HG02763 (cell line): ENCODE data around the gene CCDC154.
"Not testable (repeated sequence)": the region's sequence is repeated elsewhere in the genome, so short reads cannot be mapped to it uniquely, and the experiment has no call there.

Source experiments
- ATAC-seq: cut with Tn5 transposase; IDR thresholded peaks from one replicate; pipeline ENCODE4 v1.9.1; 2021; ENCODE audit warnings: mild to moderate bottlenecking, moderate library complexity; ENCODE audit not compliant: unreplicated experiment

CCDC154 gene

DNA sequence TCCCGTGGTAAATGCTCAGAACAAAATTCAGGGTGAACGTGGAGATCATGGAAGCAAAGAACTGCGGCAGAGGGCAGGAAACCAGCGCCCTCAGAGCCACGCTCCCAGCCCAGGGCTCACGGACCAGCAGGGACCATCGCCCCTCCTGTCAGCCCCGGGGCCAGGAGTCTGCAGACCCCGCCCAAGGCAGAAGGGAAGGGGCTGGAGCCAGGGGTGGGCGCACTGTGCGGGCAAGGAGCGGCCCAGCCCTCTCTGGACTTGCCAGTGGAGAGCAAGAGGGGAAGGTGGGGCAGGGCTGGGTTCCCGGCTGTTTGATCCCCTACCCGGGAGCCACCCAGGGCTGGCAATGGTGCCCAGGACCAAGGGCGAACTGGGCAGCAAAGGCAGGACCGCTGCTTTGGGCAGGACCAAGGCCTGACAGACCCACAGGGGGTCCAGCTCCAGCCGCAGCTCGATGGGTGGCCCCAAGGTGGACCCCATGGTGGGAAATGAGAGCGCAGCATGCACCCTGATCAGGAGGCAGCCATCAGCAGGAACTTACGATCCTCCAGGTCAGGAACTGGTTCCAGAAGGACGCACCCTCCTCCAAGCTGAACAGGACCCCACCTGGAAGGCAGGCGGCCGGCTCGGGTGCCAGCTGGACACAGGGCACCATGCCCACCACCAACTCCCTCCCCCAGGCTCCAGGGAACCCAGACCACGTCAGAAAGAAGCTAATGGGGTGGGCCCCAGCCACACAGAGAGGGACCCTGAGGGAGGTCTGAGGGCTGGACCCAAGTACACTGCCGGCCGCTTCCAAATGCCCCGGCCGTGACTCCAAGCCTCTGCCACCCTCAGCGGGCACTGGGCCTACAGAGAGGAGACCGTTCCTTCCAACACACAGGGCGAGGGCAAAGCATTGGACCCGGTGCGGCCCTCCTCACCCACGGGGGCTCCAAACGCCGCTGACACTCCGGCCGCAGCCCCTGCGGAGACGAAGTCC lies 11.1 kb upstream of the CCDC154 start:
- no peak for ATAC-seq

DNA sequence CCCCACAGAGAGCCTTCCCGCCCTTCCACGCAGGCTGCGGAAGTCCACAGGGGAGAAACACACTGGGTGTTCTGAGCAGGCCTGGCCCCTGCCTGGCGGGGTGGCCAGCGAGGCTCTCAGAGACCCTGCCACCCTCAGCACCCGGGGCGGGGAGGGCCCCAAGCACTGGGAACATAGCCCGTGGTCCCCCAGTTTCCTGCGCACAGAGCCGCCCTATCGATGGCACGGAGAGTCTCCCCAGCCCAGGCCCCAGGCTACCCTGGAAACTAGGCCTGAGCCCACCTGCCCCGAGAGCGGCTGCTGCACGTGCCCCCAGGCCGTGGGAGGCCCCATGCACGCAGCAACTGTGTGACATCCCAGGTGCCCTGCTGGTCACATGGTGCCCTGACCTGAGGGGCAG lies 10.2 kb upstream of the CCDC154 start:
- no peak for ATAC-seq

DNA sequence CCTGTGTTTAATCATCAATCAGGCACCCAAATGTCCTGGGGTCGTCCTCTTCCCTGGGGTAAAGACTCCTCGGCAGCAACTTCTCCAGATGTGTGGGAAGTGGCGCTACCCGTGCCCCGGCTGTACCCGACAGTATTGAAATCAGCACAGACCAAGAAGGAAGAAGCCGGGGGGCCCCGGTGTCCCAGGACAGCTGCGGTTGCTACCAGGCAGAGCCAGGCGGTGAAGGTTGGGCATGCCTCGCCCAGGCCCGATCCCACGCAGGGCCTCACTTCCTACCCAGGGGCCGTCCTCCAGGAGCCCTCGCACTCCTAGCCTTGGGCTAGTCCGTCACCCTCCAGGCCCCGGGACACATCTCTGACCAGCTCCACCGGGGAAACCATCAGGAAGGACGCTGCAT lies 9.0 kb upstream of the CCDC154 start:
- ATAC-seq: no peak

DNA sequence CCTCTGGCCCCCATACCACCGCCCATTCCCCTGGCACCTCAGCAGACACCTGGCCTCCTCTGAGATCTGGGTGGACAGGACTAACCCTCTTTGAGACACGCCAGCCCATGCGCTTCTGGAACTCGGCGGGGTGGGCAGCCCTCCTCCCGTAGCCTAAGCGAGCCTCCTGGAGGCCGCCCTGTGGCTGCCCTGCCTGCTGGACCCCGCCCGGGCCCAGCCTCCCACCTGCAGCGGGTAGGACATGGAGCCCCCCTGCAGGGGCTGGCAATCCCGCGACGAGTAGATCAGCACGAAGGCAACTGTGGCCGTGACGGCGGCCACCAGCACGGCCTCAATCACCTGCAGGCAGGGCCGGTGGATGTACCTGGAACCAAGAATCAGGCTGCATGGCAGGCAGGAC lies 8.2 kb upstream of the CCDC154 start:
- no peak for ATAC-seq

DNA sequence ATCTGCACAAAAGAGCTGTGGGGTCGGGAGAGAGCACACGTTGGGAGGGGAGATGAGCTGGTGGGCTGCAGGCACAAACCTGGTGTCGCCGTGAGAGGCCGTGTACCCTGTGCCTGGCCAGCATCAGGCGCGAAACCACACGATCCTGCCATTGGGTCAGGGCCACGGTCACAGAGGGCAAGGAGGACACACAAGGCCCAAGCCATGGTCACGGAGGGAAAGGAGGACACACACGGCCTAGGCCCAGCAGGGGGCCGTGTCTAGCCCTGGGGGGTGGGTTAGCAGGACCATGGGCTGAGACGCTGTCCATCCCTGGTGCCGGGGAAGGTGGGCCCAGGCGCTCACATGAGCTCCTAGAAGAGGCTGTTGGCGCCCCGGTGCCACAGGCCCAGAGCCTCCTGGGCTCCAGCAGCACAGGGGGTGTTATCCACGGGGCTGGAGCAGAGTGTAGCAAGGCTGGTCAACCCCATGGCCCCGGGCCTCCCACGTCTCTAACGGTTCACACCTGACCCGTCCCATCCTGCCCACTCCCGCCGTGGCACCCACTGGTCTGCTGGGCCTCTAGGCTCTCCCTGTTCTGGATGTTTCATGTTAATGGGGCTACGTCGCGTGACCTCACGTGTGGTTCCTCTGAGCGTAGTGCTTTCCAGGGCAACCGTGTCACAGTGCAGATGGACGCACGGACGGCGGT lies 7.5 kb upstream of the CCDC154 start:
- no peak for ATAC-seq

DNA sequence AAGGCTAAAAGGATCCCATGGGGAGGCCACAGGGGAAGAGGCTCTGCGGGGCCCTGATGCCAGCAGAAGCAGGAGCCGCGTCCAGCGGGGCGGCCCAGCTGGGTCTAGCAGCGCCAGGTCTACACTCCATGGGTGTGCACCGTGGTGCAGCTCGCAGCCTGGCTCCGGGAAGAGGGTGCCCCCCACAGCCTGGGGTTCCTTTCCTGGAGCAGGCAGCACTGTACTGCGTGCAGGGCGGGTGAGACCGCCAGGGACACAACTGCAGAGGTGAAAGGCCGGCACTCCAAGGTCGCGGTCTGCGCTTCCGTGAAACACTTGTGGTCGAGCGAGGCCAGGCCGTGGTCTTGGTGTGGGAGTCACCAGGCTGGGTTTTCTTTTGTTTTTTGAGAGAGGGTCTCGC lies 6.5 kb upstream of the CCDC154 start:
- ATAC-seq: no peak

DNA sequence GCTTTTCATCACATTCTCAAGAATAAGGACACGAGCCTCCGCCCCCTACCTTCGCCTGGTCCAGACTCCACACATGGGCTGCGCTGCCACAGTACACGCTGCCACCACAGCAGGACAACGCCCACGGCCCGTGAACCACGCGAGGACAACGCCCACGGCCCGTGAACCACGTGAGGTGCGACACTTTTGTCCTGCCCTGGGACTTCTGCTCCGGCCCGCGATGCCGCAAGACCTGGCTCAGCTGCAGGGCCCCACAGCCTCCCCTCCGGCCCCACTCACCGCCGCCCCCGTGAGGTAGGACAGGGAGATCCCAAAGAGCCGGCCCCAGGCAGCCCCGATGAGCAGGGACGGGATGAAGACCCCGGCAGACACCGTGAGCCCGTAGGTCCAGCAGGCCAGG lies 5.9 kb upstream of the CCDC154 start:
- ATAC-seq: no peak

DNA sequence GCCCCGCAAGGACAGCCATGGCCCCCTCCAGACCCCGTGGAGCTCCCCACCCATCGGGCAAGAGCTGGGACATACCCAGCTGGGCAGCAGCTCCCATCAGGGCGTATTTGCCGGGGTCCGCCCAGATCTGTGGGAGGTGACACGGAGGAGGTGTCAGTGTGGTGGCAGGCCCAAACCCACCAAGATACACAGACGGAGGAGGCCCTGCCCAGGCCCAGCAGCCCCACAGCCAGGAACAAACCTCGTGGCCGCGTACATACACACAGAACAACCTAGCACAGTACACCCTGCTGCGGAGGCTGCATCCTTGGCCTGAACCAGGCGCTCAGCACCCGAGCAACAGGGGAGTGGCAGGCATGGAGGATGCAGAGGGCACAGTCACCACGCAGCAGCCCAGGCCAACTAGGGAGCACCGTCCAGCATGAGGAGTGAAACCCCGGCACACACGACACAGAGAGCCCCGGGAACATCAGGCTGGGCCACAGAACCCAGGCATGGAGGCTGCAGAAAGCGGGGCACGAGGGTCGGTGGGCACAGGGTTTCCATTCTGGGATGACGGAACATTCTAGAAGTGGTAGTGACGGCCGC lies 4.9 kb upstream of the CCDC154 start:
- no peak for ATAC-seq

DNA sequence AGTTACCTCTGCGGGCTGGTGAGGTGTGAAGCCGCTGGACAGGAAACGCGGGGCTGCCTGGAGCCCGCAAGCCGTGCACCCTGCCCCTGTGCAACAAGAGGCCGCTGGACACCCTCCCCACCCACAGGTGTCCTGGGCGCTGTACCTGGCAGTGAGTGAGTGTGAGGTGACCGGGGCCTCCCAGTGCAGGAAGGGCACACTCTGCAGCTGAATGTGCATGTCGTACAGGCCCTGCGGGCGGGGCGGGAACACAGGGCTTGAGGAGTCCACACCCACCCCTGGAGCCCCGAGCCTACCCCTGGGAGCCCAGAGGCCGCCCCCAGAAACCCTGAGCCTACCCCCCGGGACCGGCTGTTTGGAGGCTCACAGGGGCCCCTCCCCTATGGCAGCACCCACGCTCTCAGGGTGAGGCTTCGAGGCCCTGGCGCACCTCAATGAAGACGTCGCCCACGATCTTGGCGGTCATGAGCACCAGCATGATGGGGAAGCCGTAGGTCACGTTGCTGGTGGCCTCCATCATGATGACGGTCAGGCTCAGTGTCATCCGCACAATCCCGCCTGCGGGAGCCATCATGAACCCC lies 4.3 kb upstream of the CCDC154 start:
- no peak for ATAC-seq

DNA sequence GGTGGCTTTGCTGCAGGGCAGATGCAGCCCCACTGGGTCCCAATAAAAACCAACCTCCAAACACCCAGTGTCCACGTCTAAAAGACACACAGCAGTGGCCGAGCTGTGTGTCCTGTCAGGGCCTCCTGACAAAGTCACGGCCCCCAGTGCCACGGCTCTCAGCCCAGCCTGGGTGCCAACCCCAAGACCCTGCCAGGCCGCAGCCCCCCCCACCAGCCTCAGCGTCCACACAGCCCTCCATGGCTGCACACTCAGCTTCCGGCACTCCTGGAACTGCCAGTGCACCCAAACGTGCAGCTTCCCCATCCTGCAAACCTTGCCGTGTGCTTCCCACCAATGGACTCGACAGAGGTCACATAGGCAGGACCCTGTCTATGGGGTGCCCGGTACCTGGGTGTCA lies 3.6 kb upstream of the CCDC154 start:
- ATAC-seq: no peak

DNA sequence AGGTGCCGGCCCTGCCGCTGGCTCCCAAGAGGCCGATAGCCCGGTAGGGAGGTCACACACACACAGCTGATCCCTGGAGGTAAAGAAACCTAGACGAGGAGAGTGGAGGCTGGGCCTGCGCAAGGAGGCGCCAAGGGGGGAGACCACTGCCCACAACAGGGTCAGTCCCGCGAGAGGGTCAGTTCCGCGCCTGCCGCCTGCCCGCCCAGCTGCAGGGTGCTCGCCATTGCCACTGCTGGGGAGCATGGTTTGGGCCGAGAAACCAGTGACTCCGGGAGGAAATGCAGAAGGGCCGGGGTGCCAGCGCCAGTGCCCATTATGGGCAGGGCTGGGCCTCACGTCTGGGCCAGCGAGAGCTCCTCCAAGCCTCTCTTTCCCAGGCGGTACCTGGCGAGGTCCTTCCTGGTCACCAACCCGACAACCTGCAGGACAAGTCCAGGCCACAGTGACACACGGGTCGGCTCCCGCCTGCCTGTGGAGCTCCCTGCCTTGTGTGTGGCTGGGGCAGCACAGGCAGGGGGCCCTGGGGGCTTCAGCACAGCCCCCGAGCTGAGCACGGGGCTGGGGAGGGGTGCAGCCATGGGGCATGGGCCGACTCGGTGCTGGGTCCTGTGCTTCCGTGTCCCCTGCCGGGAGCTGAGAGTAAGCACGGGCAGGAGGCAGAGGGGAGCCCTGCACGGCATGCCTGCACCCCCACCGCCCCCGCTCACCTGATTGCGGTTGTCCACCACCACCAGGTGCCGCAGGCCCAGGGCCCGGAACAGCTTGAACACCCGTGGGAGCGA lies 2.1 kb upstream of the CCDC154 start:
- no peak for ATAC-seq

DNA sequence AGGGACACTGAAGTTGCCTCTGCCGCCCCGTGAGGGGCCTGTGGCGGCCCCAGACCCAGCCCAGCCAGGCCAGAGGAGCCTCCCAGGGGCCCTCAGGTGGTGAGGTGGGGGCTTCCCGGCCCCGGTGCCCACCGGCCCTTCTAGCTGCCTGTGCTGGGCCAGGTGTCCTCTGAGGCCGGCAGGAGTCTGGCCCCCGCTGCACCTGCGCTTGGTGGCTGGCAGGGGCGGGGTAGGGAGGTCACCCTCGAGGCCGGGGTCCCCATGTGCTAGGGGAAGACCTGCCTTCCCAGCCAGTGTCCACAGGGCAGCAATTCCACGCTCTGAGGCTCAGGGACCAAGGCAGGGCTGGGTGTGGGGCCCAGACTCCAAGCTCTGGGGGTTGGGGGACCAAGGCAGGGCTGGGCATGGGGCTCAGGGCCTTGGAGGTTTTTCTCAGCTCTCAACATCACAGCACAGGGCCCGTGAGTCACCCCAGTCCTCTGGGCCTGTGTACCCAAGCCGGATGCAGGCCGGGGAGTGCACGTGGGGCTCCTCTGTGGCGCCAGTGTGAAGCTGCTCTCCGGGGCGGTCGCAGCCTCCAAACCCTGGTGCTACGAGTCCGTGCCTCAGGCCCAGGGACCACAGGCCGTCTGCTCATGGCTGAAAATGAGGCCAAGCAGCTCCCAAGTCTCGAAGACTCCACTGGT lies 1.3 kb upstream of the CCDC154 start:
- no peak for ATAC-seq

DNA sequence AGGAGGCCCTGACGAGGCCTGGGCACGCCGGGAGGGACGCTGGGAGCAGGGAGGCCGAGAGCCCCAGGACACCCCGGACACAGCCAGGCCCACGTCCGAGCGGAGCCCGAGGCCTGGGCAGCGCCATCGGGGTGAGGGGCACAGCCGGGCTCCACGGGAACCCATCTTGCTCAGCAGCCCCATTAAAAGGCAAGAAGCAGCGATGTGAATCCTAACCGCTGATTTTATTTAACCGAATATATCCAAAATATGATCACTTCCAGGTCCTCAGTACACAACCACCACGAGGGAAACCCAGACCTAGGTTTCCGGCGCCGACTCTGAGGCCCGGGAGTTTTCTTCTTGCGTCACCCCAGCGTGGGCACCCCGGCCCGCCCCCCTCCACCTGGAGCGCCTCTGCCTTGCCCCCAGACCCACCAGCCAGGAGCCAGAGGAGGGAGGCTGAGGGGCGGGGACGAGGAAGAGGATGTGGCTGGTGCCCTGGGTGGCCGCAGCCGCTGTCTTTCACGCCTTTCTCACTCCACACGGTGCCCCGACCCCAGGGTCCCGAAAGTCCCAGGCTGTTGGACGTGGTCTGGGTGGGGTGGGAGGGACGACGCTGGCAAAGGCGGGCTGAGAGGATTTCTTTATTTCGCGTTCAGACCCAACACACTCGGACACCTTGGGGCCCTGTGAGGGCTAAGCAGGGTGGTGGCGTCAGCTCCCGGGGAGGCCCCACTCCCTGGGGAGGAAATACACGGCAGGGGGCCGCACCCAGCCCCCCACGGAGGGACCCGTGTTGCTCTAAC lies 568 bp upstream of the CCDC154 start:
- ATAC-seq: no peak

DNA sequence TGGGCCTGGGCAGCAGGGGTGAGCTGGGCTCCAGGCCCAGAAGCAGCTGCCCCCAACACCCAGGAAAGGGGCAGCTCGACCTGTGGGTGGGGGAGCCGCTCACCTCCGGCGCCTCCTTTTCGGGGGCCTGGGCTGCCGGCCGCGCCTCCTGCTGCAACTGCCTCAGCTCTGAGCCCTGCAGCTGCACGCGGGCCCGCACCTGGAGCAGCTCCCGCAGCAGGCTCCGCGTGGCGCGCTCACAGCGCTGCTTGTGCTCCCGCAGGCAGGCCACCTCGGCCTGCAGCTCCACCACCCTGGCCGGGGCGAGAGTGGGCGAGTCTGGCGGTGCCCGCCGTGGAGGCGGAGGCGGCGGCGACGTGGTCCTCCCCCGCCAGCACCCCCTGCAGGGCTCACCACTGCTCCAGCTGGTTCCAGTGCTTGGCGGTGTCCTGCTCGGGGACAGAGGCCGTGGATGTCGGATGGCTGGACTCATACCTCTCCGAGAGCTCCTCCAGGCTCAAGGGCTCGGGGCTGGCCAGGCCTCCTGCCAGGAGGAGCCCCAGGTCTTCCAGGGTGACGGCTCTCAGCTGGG lies 868 bp downstream of the CCDC154 start:
- ATAC-seq: no peak

DNA sequence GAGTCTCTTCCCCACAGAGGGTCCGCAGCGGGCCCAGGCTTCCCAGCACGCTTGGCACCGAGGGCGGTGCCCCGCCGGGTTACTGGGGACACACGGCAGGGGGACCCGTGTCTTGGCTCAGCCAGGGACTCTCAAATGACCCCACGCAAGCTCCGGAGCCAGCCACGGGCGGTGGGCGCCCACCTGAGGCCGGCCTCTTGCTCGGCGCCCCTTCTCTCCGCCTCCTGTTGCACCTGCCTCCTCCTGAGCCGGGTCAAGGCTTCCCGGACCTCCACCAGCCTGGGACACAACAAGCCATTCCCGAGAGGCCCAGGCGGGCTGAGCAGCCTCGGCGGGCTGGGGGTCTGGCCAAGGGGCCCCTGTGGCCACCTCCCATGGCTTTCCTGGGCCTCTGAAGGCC lies 1.7 kb downstream of the CCDC154 start:
- ATAC-seq: no peak

DNA sequence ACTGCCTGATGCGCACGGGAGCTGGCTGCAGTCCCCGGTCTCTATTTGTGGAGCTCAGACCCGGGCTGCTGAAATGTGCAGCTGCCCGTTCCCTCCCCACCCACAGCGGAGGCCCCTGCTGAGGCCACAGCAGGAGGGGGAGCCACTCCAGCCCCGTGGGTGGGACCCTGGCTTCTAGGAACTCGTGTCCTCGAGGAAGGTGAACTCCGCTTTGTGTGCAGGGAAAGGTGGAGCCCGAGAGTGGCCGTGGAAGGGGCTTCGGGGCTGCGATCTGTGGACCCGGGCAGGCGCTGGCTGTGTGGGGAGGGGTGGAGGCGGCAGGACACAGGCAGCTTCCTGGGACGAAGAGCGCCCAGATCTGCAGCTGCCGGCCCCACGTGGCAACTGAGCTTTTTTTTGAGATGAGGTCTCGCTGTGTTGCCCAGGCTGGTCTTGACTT lies 2.9 kb downstream of the CCDC154 start:
- ATAC-seq: no peak

DNA sequence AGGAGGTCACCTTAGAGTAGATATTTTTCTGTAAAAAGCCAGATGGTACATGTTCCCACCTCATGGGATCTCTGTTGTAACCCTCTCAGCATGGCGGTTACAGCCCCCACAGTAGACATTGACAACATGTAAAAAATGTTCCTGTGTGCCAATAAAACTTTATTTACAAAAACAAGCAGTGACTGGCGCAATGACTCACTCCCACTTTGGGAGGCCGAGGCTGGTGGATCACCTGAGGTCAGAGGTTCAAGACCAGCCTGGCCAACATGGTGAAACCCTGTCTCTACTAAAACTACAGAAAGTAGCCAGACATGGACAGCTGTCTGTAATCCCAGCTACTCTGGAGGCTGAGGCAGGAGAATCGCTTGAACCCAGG lies 4.7 kb downstream of the CCDC154 start:
- ATAC-seq: not testable (repeated sequence)

DNA sequence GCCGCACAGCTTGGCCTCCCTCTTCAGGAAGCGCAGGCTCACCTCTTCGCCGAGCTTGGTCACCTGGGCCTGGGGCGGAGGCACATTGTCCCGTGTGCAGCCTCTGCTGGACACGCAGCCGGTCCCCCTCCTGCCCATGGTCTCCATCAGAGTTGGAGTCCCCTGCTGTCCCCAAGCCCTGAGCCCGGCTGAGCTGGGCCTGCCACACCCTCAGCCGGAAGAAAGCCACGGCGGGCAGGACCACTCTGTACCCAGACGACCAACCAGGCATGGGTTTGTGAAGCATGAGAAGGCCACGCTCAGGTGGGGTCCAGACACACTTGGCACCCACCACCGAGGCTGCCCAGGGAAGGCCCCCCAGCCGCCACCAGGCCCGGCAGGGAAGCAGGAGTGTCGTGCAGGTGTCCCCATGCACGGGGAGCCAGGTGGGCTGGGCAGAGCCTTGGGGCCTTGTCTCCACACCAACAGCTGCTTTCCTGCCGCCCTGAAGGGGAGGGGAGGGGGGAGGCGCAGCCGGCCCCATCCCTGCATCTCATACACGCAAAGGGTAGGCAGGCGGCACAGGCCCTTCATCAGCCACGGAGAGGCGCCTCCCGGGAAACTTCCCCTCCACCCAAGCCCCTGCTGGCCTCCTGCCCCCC lies 5.2 kb downstream of the CCDC154 start:
- ATAC-seq: no peak
